Measurements from ENCODE around the gene ANXA1. TPM values are rescaled to one million over a fixed set of nuclear protein-coding genes. Genes with fewer than 3 reads are reported as not detected.

The ANXA1 gene
- total RNA-seq = 854 and 1,386 TPM in 2 replicates

DNA sequence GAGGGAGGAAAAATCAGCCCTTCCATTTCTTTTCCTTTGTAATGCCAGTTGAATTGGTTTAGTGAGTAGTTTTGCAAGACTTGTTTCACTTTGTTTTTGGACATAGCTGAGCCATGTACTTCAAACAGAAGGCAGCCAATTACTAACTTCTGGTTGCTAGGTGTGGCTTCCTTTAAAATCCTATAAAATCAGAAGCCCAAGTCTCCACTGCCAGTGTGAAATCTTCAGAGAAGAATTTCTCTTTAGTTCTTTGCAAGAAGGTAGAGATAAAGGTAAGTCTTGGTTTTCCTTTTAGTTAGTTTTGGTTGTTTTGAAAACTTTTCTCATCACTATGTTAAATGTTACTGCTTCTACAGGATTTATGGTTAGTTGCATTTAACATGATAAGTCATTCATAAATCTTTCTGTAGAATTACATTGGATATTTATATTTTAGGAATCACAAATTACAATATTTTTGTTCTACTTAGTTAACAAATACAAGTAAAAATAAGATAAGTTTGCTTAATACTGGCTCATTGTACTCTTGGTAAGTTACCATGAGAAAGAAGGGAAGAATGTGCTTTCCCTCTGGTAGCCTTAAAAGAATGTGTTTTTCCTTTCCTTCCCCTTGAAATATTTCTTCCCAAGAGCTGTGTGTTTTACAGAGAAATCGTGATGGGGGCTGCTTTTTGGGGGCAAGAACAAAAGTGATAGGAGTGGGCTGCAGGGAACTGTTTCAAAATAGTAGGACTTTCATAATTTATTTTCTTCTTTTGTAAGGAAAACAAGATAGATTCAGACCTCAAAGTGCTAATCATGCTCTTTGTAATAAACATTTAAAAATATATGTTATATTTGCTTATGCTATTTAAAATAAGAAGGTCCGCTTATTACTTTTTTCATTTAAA is at the start of gene ANXA1:
Gene ANXA1, plus strand, starts transcription at position 213 of the 890 bp plus-strand sequence. CDS start 6,671 bp downstream, outside the sequence.

Other genes with a start within 250 kb of the ANXA1 start
- 69.4 and 232 TPM in 2 replicates for gene ALDH1A1, start 198.8 kb upstream of the ANXA1 start, total RNA-seq